Measurements from ENCODE around the gene LIPC.
"Not testable (repeated sequence)": the region's sequence is repeated elsewhere in the genome, so short reads cannot be mapped to it uniquely, and the experiment has no call there.

DNA sequence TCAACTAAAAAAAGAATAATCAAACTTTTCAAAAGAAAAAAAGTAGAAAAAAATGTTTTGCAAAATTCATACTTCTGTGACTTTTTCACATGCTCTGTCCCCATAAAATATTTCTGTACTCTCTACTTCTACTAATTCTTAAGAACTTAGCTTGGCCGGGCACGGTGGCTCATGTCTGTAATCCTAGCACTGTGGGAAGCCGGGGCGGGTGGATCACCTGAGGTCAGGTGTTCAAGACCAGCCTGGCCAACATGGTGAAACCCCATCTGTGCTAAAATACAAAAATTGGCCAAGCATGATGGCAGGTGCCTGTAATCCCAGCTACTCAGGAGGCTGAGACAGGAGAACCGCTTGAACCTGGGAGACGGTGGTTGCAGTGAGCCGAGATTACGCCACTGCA is 172.1 kb downstream of the LIPC start:
- TF ChIP-seq, protein P1, sequence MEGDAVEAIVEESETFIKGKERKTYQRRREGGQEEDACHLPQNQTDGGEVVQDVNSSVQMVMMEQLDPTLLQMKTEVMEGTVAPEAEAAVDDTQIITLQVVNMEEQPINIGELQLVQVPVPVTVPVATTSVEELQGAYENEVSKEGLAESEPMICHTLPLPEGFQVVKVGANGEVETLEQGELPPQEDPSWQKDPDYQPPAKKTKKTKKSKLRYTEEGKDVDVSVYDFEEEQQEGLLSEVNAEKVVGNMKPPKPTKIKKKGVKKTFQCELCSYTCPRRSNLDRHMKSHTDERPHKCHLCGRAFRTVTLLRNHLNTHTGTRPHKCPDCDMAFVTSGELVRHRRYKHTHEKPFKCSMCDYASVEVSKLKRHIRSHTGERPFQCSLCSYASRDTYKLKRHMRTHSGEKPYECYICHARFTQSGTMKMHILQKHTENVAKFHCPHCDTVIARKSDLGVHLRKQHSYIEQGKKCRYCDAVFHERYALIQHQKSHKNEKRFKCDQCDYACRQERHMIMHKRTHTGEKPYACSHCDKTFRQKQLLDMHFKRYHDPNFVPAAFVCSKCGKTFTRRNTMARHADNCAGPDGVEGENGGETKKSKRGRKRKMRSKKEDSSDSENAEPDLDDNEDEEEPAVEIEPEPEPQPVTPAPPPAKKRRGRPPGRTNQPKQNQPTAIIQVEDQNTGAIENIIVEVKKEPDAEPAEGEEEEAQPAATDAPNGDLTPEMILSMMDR (IDR thresholded peaks at IDR 0.05): not testable (repeated sequence)
- TF ChIP-seq POLR2A (IDR thresholded peaks at IDR 0.05): not testable (repeated sequence)
